ENCODE data around the gene B3GNT9.

Gene B3GNT9

GRCh38 chr16:67161595-67162058 lies 10.8 kb upstream of the B3GNT9 start:
- no peak for TF ChIP-seq CTCF (IDR thresholded peaks at IDR 0.05; ENCODE audit: extremely low read depth, missing control alignments)
- no peak for DNase-seq (ENCODE audit: low spot score)

GRCh38 chr16:67158637-67159600 lies 8.1 kb upstream of the B3GNT9 start:
- TF ChIP-seq CTCF (IDR thresholded peaks at IDR 0.05; ENCODE audit: extremely low read depth, missing control alignments): no peak
- DNase-seq (ENCODE audit: low spot score): peak; percentile 88

GRCh38 chr16:67157892-67158635 lies 7.3 kb upstream of the B3GNT9 start:
- TF ChIP-seq CTCF (IDR thresholded peaks at IDR 0.05; ENCODE audit: extremely low read depth, missing control alignments): no peak
- DNase-seq (ENCODE audit: low spot score): no peak

- no peak for TF ChIP-seq CTCF (IDR thresholded peaks at IDR 0.05; ENCODE audit: extremely low read depth, missing control alignments)
- DNase-seq (ENCODE audit: low spot score): no peak
Observed at GRCh38 chr16:67157106-67157748, 6.4 kb upstream of the B3GNT9 start.

GRCh38 chr16:67156143-67156844 lies 5.5 kb upstream of the B3GNT9 start:
- no peak for DNase-seq (ENCODE audit: low spot score)
- TF ChIP-seq CTCF (IDR thresholded peaks at IDR 0.05; ENCODE audit: extremely low read depth, missing control alignments): peak; percentile 9

- TF ChIP-seq CTCF (IDR thresholded peaks at IDR 0.05; ENCODE audit: extremely low read depth, missing control alignments): peak; percentile 97
- DNase-seq (ENCODE audit: low spot score): peak; percentile 95
Observed at GRCh38 chr16:67155295-67156142, 4.7 kb upstream of the B3GNT9 start.
